H1 (cell line): ENCODE data around the gene PLB1. TPM values are rescaled to one million over a fixed set of nuclear protein-coding genes. Genes with fewer than 3 reads are reported as not detected.

Experiments
- CTCF ChIA-PET: fragments of 300-600 bp; sonication (Branson Sonifier 250); formaldehyde crosslinking; loops from one replicate; lab custom pipeline; 2021; ENCODE audit not compliant: partially characterized antibody; lab: Charles Lee
- POLR2A ChIA-PET: fragments of 300-600 bp; sonication (Branson Sonifier 250); formaldehyde crosslinking; loops from one replicate; lab custom pipeline; 2021; ENCODE audit warnings: inconsistent platforms; ENCODE audit not compliant: partially characterized antibody; lab: Charles Lee
- DNase-seq, 2 experiments: peaks; one replicate each; pipeline versions ENCODE4 v3.0.0 to v3.0.0-alpha.2; 2010 to 2022; ENCODE audit warnings: low spot score in 2 of 2, low read depth in 1 of 2, mixed read lengths in 1 of 2
- FAIRE-seq: peaks from 2 replicates; lab custom pipeline; 2011; peaks lifted over from hg19 to GRCh38; lab: Jason Lieb, UNC
- H2AFZ ChIP-seq: 2 replicates; pipeline ENCODE4 v1.8.1; 2012; ENCODE audit warnings: low read length, inconsistent platforms
- H2AK5ac ChIP-seq: 2 replicates; pipeline ENCODE4 v1.6.1; 2013; ENCODE audit warnings: low read depth, low read length
- H2BK120ac ChIP-seq: replicated peaks from 2 replicates; pipeline ENCODE3; 2013; ENCODE audit warnings: low read depth, low read length, inconsistent platforms
- H2BK12ac ChIP-seq: 2 replicates; pipeline ENCODE4 v1.6.1; 2013; ENCODE audit warnings: low read depth, low read length
- H2BK15ac ChIP-seq: 2 replicates; pipeline ENCODE4 v1.6.1; 2013; ENCODE audit warnings: low read length
- H2BK20ac ChIP-seq: 2 replicates; pipeline ENCODE4 v1.6.1; 2013; ENCODE audit warnings: low read length
- H2BK5ac ChIP-seq: 2 replicates; pipeline ENCODE4 v1.6.1; 2013; ENCODE audit warnings: low read depth, low read length
- H3K14ac ChIP-seq: 2 replicates; pipeline ENCODE4 v1.6.1; 2013; ENCODE audit warnings: inconsistent platforms; ENCODE audit not compliant: insufficient read length
- H3K18ac ChIP-seq: 2 replicates; pipeline ENCODE4 v1.6.1; 2013; ENCODE audit warnings: low read length; ENCODE audit errors: extremely low read depth
- H3K23ac ChIP-seq: 2 replicates; pipeline ENCODE4 v1.6.1; 2013; ENCODE audit warnings: inconsistent platforms; ENCODE audit not compliant: insufficient read length
- H3K23me2 ChIP-seq: 2 replicates; pipeline ENCODE4 v1.6.1; 2013; ENCODE audit warnings: low read depth, low read length
- H3K27ac ChIP-seq: 2 replicates; pipeline ENCODE4 v1.6.1; 2011; ENCODE audit warnings: low read depth, low read length, inconsistent platforms
- H3K27me3 ChIP-seq, 4 experiments: replicated peaks in 1 of 4; 1 replicate in 1 of 4; 2 replicates in 3 of 4; pipeline versions ENCODE4 v1.6.1 to v1.8.1; 2011 to 2013; ENCODE audit warnings: low read length in 3 of 4, mild to moderate bottlenecking in 3 of 4, inconsistent platforms in 2 of 4, mixed read lengths in 2 of 4, moderate library complexity in 1 of 4; ENCODE audit not compliant: control insufficient read depth in 3 of 4, insufficient read depth in 3 of 4; ENCODE audit errors: extremely low read depth in 1 of 4
- H3K36me3 ChIP-seq, 4 experiments: 2 replicates each; pipeline versions ENCODE4 v1.6.1 to v1.8.1; 2011 to 2013; ENCODE audit warnings: mild to moderate bottlenecking in 4 of 4, low read length in 3 of 4, moderate library complexity in 2 of 4, control low read depth in 1 of 4, inconsistent platforms in 1 of 4; ENCODE audit not compliant: insufficient read depth in 4 of 4, control insufficient read depth in 2 of 4
- H3K4ac ChIP-seq: replicated peaks from 2 replicates; pipeline ENCODE3; 2013; ENCODE audit warnings: low read length, low read depth, mixed read lengths, inconsistent platforms; ENCODE audit not compliant: insufficient read length
- H3K4me1 ChIP-seq, 4 experiments: replicated peaks in 1 of 4; 1 replicate in 1 of 4; 2 replicates in 3 of 4; pipeline versions ENCODE4 v1.6.1 to v1.8.1; 2011 to 2013; ENCODE audit warnings: low read length in 3 of 4, inconsistent platforms in 2 of 4, mixed read lengths in 1 of 4; ENCODE audit not compliant: insufficient read depth in 4 of 4, control insufficient read depth in 3 of 4
- H3K4me2 ChIP-seq, 2 experiments: 2 replicates each; pipeline versions ENCODE4 v1.6.1 to v1.8.1; 2011 to 2013; ENCODE audit warnings: low read depth in 2 of 2, low read length in 2 of 2, control low read depth in 1 of 2, inconsistent platforms in 1 of 2, mild to moderate bottlenecking in 1 of 2; ENCODE audit not compliant: insufficient read depth in 1 of 2
- H3K4me3 ChIP-seq, 4 experiments: fragments of 200-600, 300-600 bp in 1 of 4; sonication (generic), shearing (Covaris generic), sonication (Bioruptor Twin) in 1 of 4; 2 replicates each; pipeline versions ENCODE4 v1.5.1 to v1.8.1; 2011 to 2016; ENCODE audit warnings: low read length in 4 of 4, low read depth in 3 of 4, control low read depth in 2 of 4, inconsistent platforms in 2 of 4, mild to moderate bottlenecking in 2 of 4, mixed read lengths in 1 of 4, moderate library complexity in 1 of 4; ENCODE audit not compliant: insufficient read depth in 2 of 4; ENCODE audit errors: extremely low read depth in 1 of 4
- H3K56ac ChIP-seq: replicated peaks from 2 replicates; pipeline ENCODE3; 2013; ENCODE audit warnings: low read depth, mild to moderate bottlenecking, mixed read lengths, low read length, inconsistent platforms; ENCODE audit not compliant: insufficient read length
- H3K79me1 ChIP-seq: 2 replicates; pipeline ENCODE4 v1.6.1; 2013; ENCODE audit warnings: low read depth, low read length, control low read depth
- H3K79me2 ChIP-seq, 2 experiments: 2 replicates each; pipeline versions ENCODE4 v1.6.1 to v1.8.1; 2012 to 2013; ENCODE audit warnings: low read length in 2 of 2, mild to moderate bottlenecking in 2 of 2, inconsistent platforms in 1 of 2; ENCODE audit not compliant: insufficient read depth in 2 of 2, control insufficient read depth in 1 of 2
- H3K9ac ChIP-seq, 4 experiments: replicated peaks in 1 of 4; 1 replicate in 1 of 4; 2 replicates in 3 of 4; pipeline versions ENCODE4 v1.6.1 to v1.8.1; 2011 to 2013; ENCODE audit warnings: low read depth in 3 of 4, low read length in 3 of 4, control low read depth in 2 of 4, mild to moderate bottlenecking in 2 of 4, moderate library complexity in 2 of 4, inconsistent platforms in 1 of 4; ENCODE audit errors: extremely low read depth in 1 of 4
- H3K9me3 ChIP-seq, 2 experiments: 2 replicates each; pipeline versions ENCODE4 v1.6.1 to v1.8.1; 2012 to 2013; ENCODE audit warnings: mild to moderate bottlenecking in 2 of 2, moderate library complexity in 2 of 2, control low read depth in 1 of 2, inconsistent platforms in 1 of 2, low read depth in 1 of 2, low read length in 1 of 2, mixed read lengths in 1 of 2; ENCODE audit not compliant: insufficient read depth in 2 of 2
- H4K20me1 ChIP-seq, 2 experiments: replicated peaks in 1 of 2; 2 replicates each; pipeline versions ENCODE3 to v1.8.1; 2011 to 2013; ENCODE audit warnings: inconsistent platforms in 2 of 2, low read length in 2 of 2, mild to moderate bottlenecking in 1 of 2; ENCODE audit not compliant: insufficient read depth in 2 of 2, control insufficient read depth in 1 of 2
- H4K5ac ChIP-seq: 2 replicates; pipeline ENCODE4 v1.6.1; 2013; ENCODE audit warnings: low read length, low read depth, mixed read lengths, inconsistent platforms; ENCODE audit not compliant: insufficient read length
- H4K8ac ChIP-seq: 2 replicates; pipeline ENCODE4 v1.8.0; 2013; ENCODE audit warnings: mild to moderate bottlenecking, moderate library complexity, low read length, inconsistent platforms; ENCODE audit not compliant: insufficient read depth; ENCODE audit errors: extremely low read depth
- H4K91ac ChIP-seq: replicated peaks from 2 replicates; pipeline ENCODE3; 2013; ENCODE audit warnings: low read length, mixed read lengths, inconsistent platforms; ENCODE audit not compliant: insufficient read length
- CHD1 ChIP-seq: IDR thresholded peaks from 2 replicates; pipeline ENCODE4 v1.6.1; 2012; ENCODE audit warnings: low read depth, low read length, improper control_type of control experiment
- MAX ChIP-seq: IDR thresholded peaks from 2 replicates; pipeline ENCODE4 v1.6.1; 2012; ENCODE audit warnings: inconsistent platforms
- NANOG ChIP-seq: IDR thresholded peaks from 2 replicates; pipeline ENCODE4 v1.6.1; 2011; ENCODE audit warnings: low read length, low read depth, mild to moderate bottlenecking, inconsistent platforms; ENCODE audit not compliant: insufficient read depth, poor library complexity, severe bottlenecking
- SP4 ChIP-seq: IDR thresholded peaks from 2 replicates; pipeline ENCODE4 v1.6.1; 2012; ENCODE audit warnings: low read length, inconsistent platforms
- WGBS, 2 experiments: shearing (Covaris generic) in 1 of 2; methylation state at CpG; one replicate each; pipeline versions ENCODE4 v1.1.6 to v1.1.7; 2013 to 2015; ENCODE audit warnings: low lambda C conversion rate in 2 of 2, mixed read lengths in 2 of 2, inconsistent platforms in 1 of 2, low coverage in 1 of 2, missing lambda C conversion rate in 1 of 2; ENCODE audit not compliant: insufficient replicate concordance in 2 of 2, insufficient coverage in 1 of 2, insufficient read length in 1 of 2; ENCODE audit errors: extremely low coverage in 1 of 2, missing lambda C conversion rate in 1 of 2; 5-methylcytosine and 5-hydroxymethylcytosine counted together
- polyA plus RNA-seq, 7 experiments: library from polyadenylated mRNA; depleted of rRNA in 3 of 7; stranded (reverse) in 5 of 7; unstranded in 2 of 7; fragments of >200 nt in 5 of 7; fragments of 200-250 nt in 2 of 7; gene quantifications; 1 replicate in 5 of 7; 2 replicates in 1 of 7; 4 replicates in 1 of 7; pipeline versions ENCODE4 v1.2.1 to v1.2.3, GENCODE V29; 2011 to 2013; ENCODE audit warnings: missing spikeins in 2 of 7, mixed read lengths in 2 of 7
- total RNA-seq: library from RNA; stranded (reverse); fragmentation: NEBNext Ultra II Directional; extraction: Animal tissue kit (Norgen Biotek cat#: 25700); gene quantifications from 2 replicates; pipeline ENCODE4 v1.2.1, GENCODE V29; 2021

The PLB1 gene
- total and polyA plus RNA-seq, 2 of the 8 experiments (the other 6 are each of a cell fraction or from before 2014, with no cell fraction given): 0.20 to 0.36 TPM

DNA sequence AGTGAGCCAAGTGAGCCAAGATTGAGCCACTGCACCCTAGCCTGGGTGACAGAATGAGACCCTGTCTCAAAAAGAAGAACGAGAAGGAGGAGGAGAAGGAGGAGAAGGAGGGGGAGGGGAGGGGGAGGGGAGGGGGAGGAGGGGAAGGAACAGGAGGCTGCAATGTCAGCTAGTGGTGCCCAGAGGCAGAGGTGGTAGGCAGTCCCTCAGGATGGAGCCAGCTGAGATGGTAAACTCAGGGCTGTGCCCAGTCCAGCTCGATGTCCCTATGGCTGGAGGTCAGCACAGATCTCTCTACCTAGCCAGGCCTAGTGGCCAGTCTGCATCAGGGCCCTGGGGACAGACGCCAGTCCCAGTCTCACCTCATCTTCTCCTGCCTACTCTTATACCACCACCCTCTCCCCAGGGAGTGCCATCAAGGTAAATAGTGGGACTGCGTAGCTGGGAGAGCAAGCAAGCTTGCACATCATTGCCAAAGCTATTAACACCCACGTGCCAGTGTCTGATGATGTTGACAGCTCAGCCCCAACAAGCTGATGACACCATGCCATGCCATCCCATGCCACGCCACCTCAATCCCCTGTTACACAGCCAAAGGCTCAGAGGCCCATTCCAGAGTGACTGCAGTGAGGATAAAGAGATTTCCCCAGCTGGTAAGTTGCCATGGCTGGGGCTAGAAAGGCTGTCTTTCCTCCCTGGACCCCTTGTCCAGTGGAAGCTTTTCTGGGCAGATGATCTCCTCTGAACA lies 7.6 kb upstream of the PLB1 start:
- DNase-seq (no peak), FAIRE-seq (no peak)
- CTCF ChIA-PET: interaction anchor here (0.9 to 1.2 kb wide), 3 partner anchors 11 to 25 kb away, joined by 3 to 5 read pairs (median 3); no protein-coding TSS in a partner anchor

More for the DNA sequence above, 7.6 kb upstream of the PLB1 start:
- H2BK12ac ChIP-seq: no peak overlapping the region
- no peak overlapping the region for H3K18ac ChIP-seq
- H3K4me3 ChIP-seq: no peak overlapping the region
- H2AFZ ChIP-seq: no peak overlapping the region
- H3K23ac ChIP-seq: no peak overlapping the region
- H3K9ac ChIP-seq: no peak overlapping the region
- POLR2A ChIA-PET: no interaction called here
- no peaks in the 10 kb centered on the region for H3K27me3 ChIP-seq
- WGBS, 2 experiments: 84% methylated on average over 6 of the region's 6 CpGs; no CpG with 5 or more reads in 1 of the 2 experiments
- H3K9me3 ChIP-seq: no peaks in the 10 kb centered on the region
- no peak overlapping the region for H4K91ac ChIP-seq
- no peak overlapping the region for H4K5ac ChIP-seq
- no peak overlapping the region for H2BK120ac ChIP-seq
- no peak overlapping the region for H3K4ac ChIP-seq
- H2BK5ac ChIP-seq: no peak overlapping the region
- no peak overlapping the region for H2BK15ac ChIP-seq
- H3K23me2 ChIP-seq: no peaks in the 10 kb centered on the region
- no peaks in the 10 kb centered on the region for H4K20me1 ChIP-seq
- no peak overlapping the region for H2AK5ac ChIP-seq
- H3K56ac ChIP-seq: no peak overlapping the region
- no peaks in the 10 kb centered on the region for H3K79me1 ChIP-seq
- H3K27ac ChIP-seq: no peak overlapping the region
- no peaks in the 10 kb centered on the region for H3K4me1 ChIP-seq
- TF ChIP-seq SP4 (no peak), NANOG (no peak), CHD1 (no peak), MAX (no peak)
- TF ChIP-seq, all 59 proteins: peak for 0
- no peak overlapping the region for H4K8ac ChIP-seq
- no peak overlapping the region for H3K14ac ChIP-seq
- no peaks in the 10 kb centered on the region for H3K79me2 ChIP-seq
- no peak overlapping the region for H3K4me2 ChIP-seq
- H3K36me3 ChIP-seq: no peaks in the 10 kb centered on the region
- H2BK20ac ChIP-seq: no peak overlapping the region
